WTC11 (cell line): Measurements from ENCODE around the gene KDM4C. TPM values are rescaled to one million over a fixed set of nuclear protein-coding genes. Genes with fewer than 3 reads are reported as not detected.

Source experiments
- ATAC-seq: fragments of 200-7000 bp; cut with Tn5 transposase; 2 replicates; pipeline ENCODE4 v1.10.0; 2021; ENCODE audit warnings: mild to moderate bottlenecking, moderate library complexity
- CTCF ChIA-PET: fragments of 300-600 bp; sonication (Branson Sonifier 250); formaldehyde crosslinking; loops from one replicate; lab custom pipeline; 2021; ENCODE audit warnings: antibody characterized with exemption; lab: Charles Lee
- POLR2A ChIA-PET: fragments of 350-600 bp; sonication (Branson Sonifier 250); formaldehyde crosslinking; loops from one replicate; lab custom pipeline; 2021; ENCODE audit warnings: antibody characterized with exemption; lab: Charles Lee
- DNase-seq: peaks from one replicate; pipeline ENCODE4 v3.0.0; 2021; ENCODE audit warnings: low spot score
- H3K27ac Mint-ChIP-seq: 2 replicates; pipeline ENCODE4 v1.8.0; 2021; ENCODE audit warnings: mixed read lengths
- H3K27me3 Mint-ChIP-seq: 2 replicates; pipeline ENCODE4 v1.8.0; 2021; ENCODE audit warnings: low read depth, mild to moderate bottlenecking, moderate library complexity, mixed read lengths
- H3K36me3 Mint-ChIP-seq: 2 replicates; pipeline ENCODE4 v1.8.0; 2021; ENCODE audit warnings: mixed read lengths
- H3K4me1 Mint-ChIP-seq: 2 replicates; pipeline ENCODE4 v1.8.0; 2022; ENCODE audit warnings: mixed read lengths
- H3K4me3 Mint-ChIP-seq: 2 replicates; pipeline ENCODE4 v1.8.0; 2021; ENCODE audit warnings: mild to moderate bottlenecking, moderate library complexity, mixed read lengths
- H3K9me3 Mint-ChIP-seq: 2 replicates; pipeline ENCODE4 v1.8.0; 2021; ENCODE audit warnings: mixed read lengths
- ARID4B ChIP-seq: sonication (generic); formaldehyde crosslinking; IDR thresholded peaks from 2 replicates; pipeline ENCODE4 v1.8.0; 2023; ENCODE audit warnings: missing genetic modification reagents, mild to moderate bottlenecking, borderline replicate concordance
- GRHL2 ChIP-seq: fragments of 250-450 bp; sonication (Bioruptor Pico); IDR thresholded peaks from 2 replicates; pipeline ENCODE4 v1.8.0; 2022; ENCODE audit warnings: mild to moderate bottlenecking, moderate library complexity; ENCODE audit not compliant: insufficient replicate concordance, severe bottlenecking
- GTF2I ChIP-seq: fragments of 250-450 bp; sonication (Bioruptor Pico); conservative IDR thresholded peaks from 2 replicates; pipeline ENCODE4 v1.4.0; 2021; ENCODE audit warnings: mild to moderate bottlenecking
- JUN ChIP-seq: sonication (generic); formaldehyde crosslinking; IDR thresholded peaks from 2 replicates; pipeline ENCODE4 v1.8.0; 2023; ENCODE audit warnings: mild to moderate bottlenecking, missing genetic modification reagents
- NFE2L1 ChIP-seq: sonication (generic); formaldehyde crosslinking; IDR thresholded peaks from 2 replicates; pipeline ENCODE4 v1.8.1; 2023; ENCODE audit warnings: missing genetic modification reagents
- PRRX2 ChIP-seq: fragments of 250-450 bp; sonication (Bioruptor Pico); IDR thresholded peaks from 2 replicates; pipeline ENCODE4 v1.8.0; 2021; ENCODE audit warnings: mild to moderate bottlenecking
- TEAD4 ChIP-seq: sonication (generic); formaldehyde crosslinking; IDR thresholded peaks from 2 replicates; pipeline ENCODE4 v1.8.0; 2022; ENCODE audit warnings: mild to moderate bottlenecking, missing genetic modification reagents
- ZNF219 ChIP-seq: sonication (generic); formaldehyde crosslinking; IDR thresholded peaks from 2 replicates; pipeline ENCODE4 v1.8.0; 2023; ENCODE audit warnings: missing genetic modification reagents, mild to moderate bottlenecking, borderline replicate concordance
- ZNF232 ChIP-seq: sonication (generic); formaldehyde crosslinking; IDR thresholded peaks from 2 replicates; pipeline ENCODE4 v1.8.0; 2022; ENCODE audit warnings: mild to moderate bottlenecking, missing genetic modification reagents
- ZNF532 ChIP-seq: fragments of 250-450 bp; sonication (Bioruptor Pico); IDR thresholded peaks from 2 replicates; pipeline ENCODE4 v1.9.0; 2021; ENCODE audit warnings: mild to moderate bottlenecking, borderline replicate concordance
- total RNA-seq: library from RNA; stranded (reverse); gene quantifications from 3 replicates; pipeline ENCODE4 v1.2.3, GENCODE V29; 2021
- TF ChIP-seq, protein P1 (sequence below): sonication (generic); formaldehyde crosslinking; IDR thresholded peaks from 2 replicates; pipeline ENCODE4 v1.8.1; 2023; ENCODE audit warnings: mild to moderate bottlenecking, missing genetic modification reagents, borderline replicate concordance
- TF ChIP-seq, protein P2 (sequence below): sonication (generic); formaldehyde crosslinking; IDR thresholded peaks from 2 replicates; pipeline ENCODE4 v1.8.0; 2022; ENCODE audit warnings: missing genetic modification reagents
- TF ChIP-seq, protein P3 (sequence below): sonication (generic); formaldehyde crosslinking; conservative IDR thresholded peaks from 2 replicates; pipeline ENCODE4 v1.8.1; 2023; ENCODE audit warnings: mild to moderate bottlenecking, low read depth, missing genetic modification reagents, moderate library complexity

The KDM4C gene
- total RNA-seq, 1 experiment from 2014 or later, result 29.2 TPM

DNA sequence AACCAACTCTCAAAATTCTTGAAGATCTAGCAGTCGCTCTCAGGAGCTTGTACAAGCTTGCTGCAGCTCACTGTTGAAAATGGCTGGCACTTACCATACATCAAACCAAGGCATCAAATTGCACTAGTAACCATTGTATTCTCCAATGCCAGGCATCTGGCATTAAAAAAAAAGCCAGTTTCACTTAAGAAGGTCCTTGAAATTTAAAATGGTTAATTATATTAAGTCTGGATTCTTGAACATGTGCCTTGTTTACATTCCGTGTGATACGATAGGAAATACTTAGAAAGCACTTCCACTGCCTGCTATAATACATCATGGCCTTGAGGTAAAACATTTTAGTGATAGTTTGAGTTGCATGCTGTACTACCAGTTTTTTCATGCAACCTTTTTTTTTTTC is 300.7 kb downstream of the KDM4C start (continued):
- TF ChIP-seq, protein P1, sequence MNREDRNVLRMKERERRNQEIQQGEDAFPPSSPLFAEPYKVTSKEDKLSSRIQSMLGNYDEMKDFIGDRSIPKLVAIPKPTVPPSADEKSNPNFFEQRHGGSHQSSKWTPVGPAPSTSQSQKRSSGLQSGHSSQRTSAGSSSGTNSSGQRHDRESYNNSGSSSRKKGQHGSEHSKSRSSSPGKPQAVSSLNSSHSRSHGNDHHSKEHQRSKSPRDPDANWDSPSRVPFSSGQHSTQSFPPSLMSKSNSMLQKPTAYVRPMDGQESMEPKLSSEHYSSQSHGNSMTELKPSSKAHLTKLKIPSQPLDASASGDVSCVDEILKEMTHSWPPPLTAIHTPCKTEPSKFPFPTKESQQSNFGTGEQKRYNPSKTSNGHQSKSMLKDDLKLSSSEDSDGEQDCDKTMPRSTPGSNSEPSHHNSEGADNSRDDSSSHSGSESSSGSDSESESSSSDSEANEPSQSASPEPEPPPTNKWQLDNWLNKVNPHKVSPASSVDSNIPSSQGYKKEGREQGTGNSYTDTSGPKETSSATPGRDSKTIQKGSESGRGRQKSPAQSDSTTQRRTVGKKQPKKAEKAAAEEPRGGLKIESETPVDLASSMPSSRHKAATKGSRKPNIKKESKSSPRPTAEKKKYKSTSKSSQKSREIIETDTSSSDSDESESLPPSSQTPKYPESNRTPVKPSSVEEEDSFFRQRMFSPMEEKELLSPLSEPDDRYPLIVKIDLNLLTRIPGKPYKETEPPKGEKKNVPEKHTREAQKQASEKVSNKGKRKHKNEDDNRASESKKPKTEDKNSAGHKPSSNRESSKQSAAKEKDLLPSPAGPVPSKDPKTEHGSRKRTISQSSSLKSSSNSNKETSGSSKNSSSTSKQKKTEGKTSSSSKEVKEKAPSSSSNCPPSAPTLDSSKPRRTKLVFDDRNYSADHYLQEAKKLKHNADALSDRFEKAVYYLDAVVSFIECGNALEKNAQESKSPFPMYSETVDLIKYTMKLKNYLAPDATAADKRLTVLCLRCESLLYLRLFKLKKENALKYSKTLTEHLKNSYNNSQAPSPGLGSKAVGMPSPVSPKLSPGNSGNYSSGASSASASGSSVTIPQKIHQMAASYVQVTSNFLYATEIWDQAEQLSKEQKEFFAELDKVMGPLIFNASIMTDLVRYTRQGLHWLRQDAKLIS, result no peak
- TF ChIP-seq ZNF532 (CRISPR knock-in tag) (no peak), GTF2I (no peak), GRHL2 (CRISPR knock-in tag) (no peak), ZNF219 (no peak)

- no peak for TF ChIP-seq GTF2I
- CTCF ChIA-PET, result no interaction called here
- Mint-ChIP-seq H3K27me3 (no peaks in the 10 kb centered on the region), H3K9me3 (no peaks in the 10 kb centered on the region), H3K4me1 (no peaks in the 10 kb centered on the region), H3K27ac (no peak overlapping the region), H3K36me3 (no peaks in the 10 kb centered on the region), H3K4me3 (no peak overlapping the region)
- DNase-seq (no peak), ATAC-seq (no peak)
- POLR2A ChIA-PET, result interaction anchor here (0.7 kb wide), 1 partner anchor 197 kb away, joined by 3 read pairs; no protein-coding TSS in a partner anchor
Observed at GRCh38 chr9:7067169-7067568, 309.4 kb downstream of the KDM4C start.

- Mint-ChIP-seq H3K27me3 (no peaks in the 10 kb centered on the region), H3K4me1 (peaks cover 5% of the 10 kb centered on the region), H3K36me3 (no peaks in the 10 kb centered on the region; the same call in 1 of the 2 replicates), H3K27ac (no peak overlapping the region), H3K4me3 (no peak overlapping the region), H3K9me3 (no peaks in the 10 kb centered on the region)
- CTCF ChIA-PET, result no interaction called here
- POLR2A ChIA-PET, result no interaction called here
- ATAC-seq (no peak), DNase-seq (no peak)
- TF ChIP-seq JUN (no peak), TEAD4 (CRISPR knock-in tag) (no peak), ARID4B (no peak), GRHL2 (CRISPR knock-in tag) (no peak), NFE2L1 (no peak), PRRX2 (no peak), ZNF232 (CRISPR knock-in tag) (no peak)
- TF ChIP-seq, protein P2, sequence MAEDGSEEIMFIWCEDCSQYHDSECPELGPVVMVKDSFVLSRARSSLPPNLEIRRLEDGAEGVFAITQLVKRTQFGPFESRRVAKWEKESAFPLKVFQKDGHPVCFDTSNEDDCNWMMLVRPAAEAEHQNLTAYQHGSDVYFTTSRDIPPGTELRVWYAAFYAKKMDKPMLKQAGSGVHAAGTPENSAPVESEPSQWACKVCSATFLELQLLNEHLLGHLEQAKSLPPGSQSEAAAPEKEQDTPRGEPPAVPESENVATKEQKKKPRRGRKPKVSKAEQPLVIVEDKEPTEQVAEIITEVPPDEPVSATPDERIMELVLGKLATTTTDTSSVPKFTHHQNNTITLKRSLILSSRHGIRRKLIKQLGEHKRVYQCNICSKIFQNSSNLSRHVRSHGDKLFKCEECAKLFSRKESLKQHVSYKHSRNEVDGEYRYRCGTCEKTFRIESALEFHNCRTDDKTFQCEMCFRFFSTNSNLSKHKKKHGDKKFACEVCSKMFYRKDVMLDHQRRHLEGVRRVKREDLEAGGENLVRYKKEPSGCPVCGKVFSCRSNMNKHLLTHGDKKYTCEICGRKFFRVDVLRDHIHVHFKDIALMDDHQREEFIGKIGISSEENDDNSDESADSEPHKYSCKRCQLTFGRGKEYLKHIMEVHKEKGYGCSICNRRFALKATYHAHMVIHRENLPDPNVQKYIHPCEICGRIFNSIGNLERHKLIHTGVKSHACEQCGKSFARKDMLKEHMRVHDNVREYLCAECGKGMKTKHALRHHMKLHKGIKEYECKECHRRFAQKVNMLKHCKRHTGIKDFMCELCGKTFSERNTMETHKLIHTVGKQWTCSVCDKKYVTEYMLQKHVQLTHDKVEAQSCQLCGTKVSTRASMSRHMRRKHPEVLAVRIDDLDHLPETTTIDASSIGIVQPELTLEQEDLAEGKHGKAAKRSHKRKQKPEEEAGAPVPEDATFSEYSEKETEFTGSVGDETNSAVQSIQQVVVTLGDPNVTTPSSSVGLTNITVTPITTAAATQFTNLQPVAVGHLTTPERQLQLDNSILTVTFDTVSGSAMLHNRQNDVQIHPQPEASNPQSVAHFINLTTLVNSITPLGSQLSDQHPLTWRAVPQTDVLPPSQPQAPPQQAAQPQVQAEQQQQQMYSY (CRISPR knock-in tag), result no peak
- TF ChIP-seq, protein P3, sequence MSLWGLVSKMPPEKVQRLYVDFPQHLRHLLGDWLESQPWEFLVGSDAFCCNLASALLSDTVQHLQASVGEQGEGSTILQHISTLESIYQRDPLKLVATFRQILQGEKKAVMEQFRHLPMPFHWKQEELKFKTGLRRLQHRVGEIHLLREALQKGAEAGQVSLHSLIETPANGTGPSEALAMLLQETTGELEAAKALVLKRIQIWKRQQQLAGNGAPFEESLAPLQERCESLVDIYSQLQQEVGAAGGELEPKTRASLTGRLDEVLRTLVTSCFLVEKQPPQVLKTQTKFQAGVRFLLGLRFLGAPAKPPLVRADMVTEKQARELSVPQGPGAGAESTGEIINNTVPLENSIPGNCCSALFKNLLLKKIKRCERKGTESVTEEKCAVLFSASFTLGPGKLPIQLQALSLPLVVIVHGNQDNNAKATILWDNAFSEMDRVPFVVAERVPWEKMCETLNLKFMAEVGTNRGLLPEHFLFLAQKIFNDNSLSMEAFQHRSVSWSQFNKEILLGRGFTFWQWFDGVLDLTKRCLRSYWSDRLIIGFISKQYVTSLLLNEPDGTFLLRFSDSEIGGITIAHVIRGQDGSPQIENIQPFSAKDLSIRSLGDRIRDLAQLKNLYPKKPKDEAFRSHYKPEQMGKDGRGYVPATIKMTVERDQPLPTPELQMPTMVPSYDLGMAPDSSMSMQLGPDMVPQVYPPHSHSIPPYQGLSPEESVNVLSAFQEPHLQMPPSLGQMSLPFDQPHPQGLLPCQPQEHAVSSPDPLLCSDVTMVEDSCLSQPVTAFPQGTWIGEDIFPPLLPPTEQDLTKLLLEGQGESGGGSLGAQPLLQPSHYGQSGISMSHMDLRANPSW (CRISPR knock-in tag), result no peak
Observed at GRCh38 chr9:7071916-7072315, 314.1 kb downstream of the KDM4C start.
